GM19397 (cell line): ENCODE measurements around the gene P2RY13.

Source experiments
- ATAC-seq: cut with Tn5 transposase; IDR thresholded peaks from one replicate; pipeline ENCODE4 v1.9.1; 2021; ENCODE audit warnings: mild to moderate bottlenecking, moderate library complexity; ENCODE audit not compliant: unreplicated experiment

The P2RY13 gene

DNA sequence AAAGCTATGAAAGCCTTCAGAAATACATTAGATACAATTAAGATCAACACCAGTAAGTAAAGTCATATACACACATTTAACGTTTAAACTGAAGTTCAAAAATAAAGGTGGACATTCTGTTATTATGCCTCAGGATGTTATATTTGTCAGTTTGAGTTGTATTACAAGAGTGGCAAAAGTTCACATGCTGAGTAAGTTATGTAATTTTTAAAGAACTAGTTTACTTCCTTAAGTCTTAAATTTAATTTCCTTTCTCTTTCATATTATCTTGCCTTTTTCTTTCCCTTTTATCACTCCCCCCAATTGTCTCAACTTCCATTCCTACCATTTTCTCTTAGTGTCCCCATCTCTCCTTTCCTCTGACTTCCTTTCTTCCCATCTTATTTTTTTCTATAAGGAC, 7.8 kb downstream of the P2RY13 start:
- no peak for ATAC-seq

DNA sequence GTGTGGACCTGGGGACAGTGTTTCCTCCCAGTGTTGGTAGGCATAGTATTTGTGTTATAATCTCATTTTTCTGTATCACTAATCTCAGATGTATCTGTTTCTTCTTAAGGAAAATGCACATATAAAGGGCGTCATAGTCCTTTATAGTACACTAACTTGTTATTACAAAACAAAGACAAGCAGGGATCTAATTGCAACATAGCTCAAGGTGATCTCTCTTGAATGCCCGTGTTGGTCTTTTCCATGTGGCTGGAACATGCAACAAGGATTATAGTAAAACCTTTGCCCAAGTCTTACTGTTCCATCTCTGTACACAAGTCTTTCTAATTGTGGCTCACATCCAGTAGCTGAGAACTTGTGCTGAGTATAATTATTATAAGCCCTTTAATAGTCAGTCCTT, 9.2 kb downstream of the P2RY13 start:
- no peak for ATAC-seq

- no peak for ATAC-seq
Measured at GRCh38 chr3:151319628-151320027, 9.7 kb downstream of the P2RY13 start.

DNA sequence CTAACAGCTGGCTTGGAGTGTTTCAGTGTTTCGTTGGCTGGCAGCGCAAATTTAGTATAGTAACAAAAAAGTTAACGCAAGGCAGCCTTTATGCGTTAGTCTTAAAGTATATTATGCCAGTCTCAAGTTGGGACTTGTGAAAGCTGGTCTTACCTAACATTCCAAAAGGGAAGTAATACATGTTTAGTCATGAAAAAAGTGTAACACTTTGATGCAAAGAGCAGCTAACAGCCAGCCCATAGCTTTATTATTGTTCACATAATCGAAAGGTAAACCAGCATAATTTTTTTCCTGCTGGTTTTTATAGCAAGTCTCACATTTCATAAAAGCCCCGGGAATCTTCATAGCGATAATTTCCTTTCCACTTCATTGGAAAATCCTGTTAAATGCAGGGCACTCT, 10.4 kb downstream of the P2RY13 start:
- no peak for ATAC-seq

GRCh38 chr3:151318313-151318712, 11.0 kb downstream of the P2RY13 start:
- no peak for ATAC-seq

DNA sequence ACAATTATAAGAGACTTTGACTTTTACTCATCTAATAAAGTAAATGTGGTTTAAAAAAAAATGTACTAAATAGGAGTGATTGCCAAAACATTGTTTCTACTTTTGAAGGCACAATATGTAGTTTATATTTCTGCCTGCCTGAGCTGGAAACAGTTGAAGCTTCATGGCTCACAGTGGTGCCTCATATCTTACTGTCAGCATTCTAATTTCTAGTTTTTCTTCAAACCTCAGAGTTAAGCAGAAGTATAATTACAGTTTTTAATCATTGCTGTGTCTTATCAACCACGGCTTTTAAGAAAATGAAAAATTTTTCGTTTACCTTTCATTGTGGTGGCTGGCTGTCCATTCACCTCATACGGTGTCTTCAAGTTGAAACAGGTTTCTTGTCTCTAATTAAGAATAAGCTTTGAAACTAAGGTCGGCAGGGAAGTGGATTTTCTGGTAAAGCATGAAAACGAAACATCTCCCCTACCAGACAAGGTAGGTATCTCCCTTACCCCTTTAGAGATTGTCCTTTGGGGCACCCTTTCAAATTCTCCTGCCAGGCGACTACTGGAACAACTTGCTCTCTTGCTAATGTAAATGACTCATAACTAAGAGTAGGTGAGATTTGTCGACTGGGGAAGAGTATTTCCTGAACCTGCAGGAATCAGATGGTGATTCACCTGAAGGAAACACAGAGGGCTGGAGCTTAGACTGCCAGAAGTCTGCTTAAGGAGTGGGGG, 12.9 kb downstream of the P2RY13 start, which contains the start of gene GPR87:
TSS of gene GPR87 (minus strand) at position 554 of the 725 bp plus-strand sequence. CDS start 16,720 bp downstream, outside the sequence.
- no peak for ATAC-seq

- ATAC-seq = no peak
Measured at GRCh38 chr3:151315846-151316245, 13.5 kb downstream of the P2RY13 start.

DNA sequence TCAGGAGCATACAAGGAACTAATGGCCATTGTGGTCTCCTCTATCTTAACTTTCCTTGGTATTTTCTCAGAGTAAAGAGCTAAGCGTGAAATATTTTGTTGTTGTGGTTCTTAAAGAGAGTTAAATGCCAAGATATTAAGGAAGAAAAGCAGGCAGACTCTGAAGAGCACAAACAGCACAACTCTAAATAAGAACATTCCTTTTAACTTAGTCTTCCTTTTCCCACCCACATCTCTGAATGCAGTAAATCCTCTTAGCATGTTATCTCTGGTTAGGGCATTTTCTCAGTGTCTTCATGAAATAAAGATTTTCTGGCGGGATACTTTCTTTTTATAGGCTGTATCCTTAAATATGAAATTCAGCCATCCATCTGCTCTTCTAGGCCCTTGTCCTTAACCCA, 14.2 kb downstream of the P2RY13 start:
- ATAC-seq = no peak

DNA sequence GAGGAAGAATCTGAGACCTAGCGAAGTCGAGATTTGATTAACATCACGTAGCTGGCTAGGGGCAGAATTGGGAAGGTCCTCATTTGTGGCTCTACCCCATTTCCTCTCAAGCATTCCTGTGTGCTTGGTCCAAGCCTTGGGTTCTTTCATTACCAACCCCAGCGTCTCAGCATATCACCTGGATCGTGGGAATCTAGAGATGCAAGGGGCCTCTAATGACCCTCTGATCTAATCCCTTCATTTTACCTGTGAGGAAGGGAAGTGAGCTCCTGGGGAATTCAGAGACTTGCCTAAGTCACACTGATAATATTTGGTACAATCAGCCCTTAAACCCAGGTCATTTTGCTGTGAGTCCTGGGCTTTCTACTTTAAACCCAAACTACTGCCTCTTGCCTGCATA, 14.8 kb downstream of the P2RY13 start:
- no peak for ATAC-seq

GRCh38 chr3:151314137-151314536, 15.2 kb downstream of the P2RY13 start:
- ATAC-seq = no peak

DNA sequence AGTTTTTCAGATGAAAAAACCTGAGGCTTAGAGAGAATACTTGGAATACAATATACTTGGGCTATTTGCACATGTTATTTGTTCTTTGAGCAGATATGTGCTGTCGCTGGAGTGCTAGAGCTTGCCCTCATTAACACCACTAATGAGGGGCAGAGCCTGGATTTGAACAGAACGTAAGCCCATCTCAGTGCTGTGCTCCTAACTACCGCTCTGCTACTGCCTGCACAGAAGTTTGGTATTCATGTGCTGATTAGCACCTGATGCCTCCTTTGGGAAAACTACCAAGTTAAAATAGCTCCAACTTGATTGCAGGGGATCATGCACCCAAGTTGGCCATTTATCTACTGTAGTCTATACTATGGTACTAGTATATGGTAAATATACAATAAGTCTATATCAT, 16.4 kb downstream of the P2RY13 start:
- ATAC-seq = no peak

DNA sequence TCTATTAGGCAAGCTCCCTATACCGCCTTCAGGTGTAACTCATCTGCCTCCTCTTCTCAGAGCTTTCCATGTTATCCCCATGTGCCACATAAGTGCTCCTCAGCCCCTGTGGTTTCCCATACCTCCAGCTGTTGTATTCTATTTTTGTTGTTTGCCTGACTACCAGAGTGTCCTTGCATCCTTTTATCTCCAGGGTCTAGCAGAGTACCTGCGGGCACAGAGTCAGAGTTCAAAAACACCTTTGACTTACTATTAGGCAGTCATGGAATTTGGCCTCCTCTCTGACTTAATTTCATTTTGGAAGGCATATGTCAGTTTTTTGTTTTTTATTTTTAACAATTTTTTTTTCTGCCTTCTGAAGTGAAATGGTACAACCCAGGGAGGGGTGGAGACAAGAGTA, 19.8 kb downstream of the P2RY13 start:
- ATAC-seq = no peak

DNA sequence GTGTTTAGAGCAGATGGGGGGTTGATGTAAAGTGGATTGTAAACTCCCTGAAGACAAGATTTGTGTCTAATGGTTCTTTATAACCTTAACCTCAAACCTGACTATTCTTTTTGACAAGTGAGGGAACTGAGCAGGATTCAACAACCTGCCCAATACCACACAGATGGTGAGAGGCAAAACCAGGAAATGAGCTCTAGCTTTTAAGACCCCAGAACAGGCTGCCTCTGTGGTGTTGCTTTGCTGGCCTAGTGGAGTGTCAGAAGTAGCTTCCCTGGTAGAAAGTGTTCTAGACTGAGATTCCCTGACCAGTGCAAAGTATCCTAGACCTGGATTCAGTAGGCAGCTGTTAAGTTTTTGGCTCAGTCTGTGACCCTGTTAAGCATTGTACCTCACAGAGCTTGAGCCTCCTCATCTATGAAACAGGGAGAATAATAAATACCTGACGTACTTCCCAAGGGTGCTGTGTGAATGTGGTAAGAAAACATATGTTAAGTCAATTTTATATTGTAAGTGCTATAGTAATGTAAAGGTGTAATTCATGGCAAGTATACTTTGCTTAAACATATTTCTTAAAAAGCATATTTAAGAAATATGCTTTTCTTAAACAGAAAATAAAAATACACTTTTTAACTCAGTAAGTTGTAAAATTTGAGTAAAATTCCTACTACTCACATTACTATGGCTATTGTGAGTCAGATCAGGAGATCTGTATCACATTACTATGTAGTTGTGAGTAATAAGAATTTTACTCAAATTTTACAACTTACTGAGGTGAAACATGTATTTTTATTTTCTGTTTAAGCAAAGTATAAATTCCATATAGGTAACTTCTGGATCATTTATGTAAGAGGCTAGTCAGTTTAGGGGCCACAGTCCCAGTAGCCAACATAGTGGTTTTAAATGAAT, 21.5 kb downstream of the P2RY13 start:
- ATAC-seq = no peak

DNA sequence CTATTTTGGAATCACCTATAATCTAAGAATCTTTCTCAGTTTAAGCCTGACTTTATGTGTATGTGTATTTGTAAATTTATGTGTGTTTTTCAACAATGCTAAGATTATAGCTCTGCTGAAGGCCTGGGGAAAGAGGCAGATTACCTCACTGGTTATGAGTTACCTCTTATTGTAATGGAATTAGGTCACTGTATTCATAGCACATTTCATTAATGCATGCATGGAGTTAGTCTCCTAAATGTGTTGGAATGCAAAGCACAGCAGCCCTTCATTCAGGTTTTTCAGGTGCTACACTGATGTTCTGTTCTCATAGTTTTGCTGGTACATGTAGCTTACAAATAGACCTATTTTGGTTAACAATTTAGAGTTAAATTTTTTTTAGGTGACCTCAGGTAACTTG, 22.2 kb downstream of the P2RY13 start:
- ATAC-seq = no peak

DNA sequence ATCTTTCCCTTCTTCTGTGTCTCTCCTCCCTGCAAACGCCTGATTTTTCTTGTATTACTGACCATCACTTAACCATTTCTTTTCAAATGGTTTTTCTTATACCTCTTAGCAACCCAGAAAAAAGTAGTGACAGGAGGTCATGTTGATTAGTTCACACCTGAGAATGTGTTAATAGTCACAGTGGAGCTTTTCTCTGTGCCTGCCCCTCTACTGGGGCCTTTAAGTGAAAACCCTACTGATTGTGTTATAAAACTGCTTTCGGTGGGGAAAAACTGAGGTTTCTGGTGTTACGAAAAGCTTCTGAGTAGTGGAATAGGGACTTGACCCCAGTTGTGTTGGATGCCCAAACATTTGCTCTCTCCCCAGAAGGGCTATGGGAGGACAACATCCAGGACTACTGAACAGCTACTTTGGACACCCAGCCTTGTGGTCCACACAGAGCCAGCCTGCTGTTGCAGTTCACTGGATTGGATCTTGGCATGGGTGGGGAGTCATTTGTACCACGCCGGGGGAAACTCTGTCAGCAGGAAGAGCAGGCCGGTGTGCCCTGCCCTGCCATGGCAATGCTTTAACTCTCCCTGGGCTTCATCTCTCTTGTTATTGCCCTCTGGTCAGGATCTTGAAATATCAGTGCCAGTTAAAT, 23.1 kb downstream of the P2RY13 start:
- no peak for ATAC-seq

DNA sequence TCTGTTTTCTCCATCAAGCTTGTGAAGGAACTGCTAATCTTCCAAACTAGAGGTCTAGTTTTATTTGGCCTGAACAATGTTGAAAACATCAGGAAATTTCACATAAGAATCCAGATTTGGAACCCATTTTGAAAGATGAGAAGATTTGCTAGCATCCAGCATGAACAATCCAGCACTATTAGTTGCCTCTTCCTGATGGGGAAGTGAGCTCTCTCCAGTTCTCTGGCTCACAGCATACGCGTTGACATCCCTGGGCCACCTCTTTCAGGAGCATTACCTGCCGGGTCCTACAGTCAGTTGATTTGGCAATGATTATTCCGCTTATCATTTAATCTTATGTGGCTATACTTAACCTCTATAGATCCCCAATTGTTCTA, 23.6 kb downstream of the P2RY13 start:
- no peak for ATAC-seq

GRCh38 chr3:151305060-151305774, 24.1 kb downstream of the P2RY13 start:
- no peak for ATAC-seq

DNA sequence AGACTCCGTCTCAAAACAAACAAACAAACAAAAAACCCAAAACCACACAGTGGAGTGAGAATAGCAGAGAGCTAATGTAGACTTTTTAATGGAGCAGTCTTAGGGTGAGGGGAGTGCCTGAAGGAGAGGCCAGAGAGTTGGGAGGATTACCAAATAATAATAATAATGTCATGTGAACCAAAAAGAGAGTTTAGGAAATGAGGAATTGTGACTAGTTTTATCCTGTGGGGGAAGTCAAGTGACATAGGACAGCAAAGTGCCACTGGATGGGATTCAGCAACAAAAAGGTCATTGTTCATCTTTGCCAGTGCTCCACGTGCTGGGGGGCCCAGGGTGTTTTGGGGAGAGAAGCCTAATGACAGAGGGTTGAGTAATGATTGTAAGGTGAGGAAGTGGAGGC, 25.6 kb downstream of the P2RY13 start:
- no peak for ATAC-seq

DNA sequence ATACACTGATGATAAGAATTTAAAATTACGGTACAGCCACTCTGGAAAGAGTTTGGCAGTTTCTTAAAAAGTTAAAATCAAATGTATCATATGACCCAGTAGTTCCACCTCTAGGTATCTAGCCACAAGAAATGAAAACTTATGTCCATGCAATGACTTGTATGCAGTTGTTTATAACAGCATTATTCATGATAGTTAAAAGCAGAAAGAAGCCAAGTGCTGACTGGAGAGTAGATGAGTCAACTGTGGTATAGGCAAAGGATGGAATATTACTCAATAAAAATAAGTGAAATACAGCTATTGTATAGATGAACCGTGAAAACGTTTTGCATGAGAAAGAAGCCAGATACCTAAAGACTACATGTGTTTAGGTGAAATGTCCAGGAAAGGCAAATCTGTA, 27.6 kb downstream of the P2RY13 start:
- ATAC-seq = no peak

GRCh38 chr3:151300539-151300938, 28.8 kb downstream of the P2RY13 start:
- no peak for ATAC-seq

GRCh38 chr3:151299006-151299405, 30.3 kb downstream of the P2RY13 start:
- ATAC-seq = no peak
